Stimulated activated CD4-positive, alpha-beta T cell treated with anti-CD3 and anti-CD28 coated beads, Interleukin-12 subunit alpha, Interleukin-12 subunit beta, amount 100 ng/mL, for 24 hours (primary cell): Measurements from ENCODE around the gene SARM1.

Experiments
- DNase-seq, 2 experiments: peaks; one replicate each; pipeline ENCODE4 v3.0.0-alpha.2; 2020; ENCODE audit warnings: low read depth in 2 of 2

The SARM1 gene

GRCh38 chr17:28341516-28341915 is 30.0 kb upstream of the SARM1 start:
- DNase-seq: no peak

- DNase-seq: no peak
These were observed 29.2 kb upstream of the SARM1 start for GRCh38 chr17:28342313-28342712.

- no peak for DNase-seq
These were observed 28.0 kb upstream of the SARM1 start for GRCh38 chr17:28343491-28343932.

- no peak for DNase-seq
These were observed 27.5 kb upstream of the SARM1 start for GRCh38 chr17:28344011-28344410.

GRCh38 chr17:28344435-28344901 is 27.0 kb upstream of the SARM1 start:
- DNase-seq: no peak

GRCh38 chr17:28345419-28346198 is 25.9 kb upstream of the SARM1 start:
- DNase-seq: no peak

- no peak for DNase-seq
These were observed 25.3 kb upstream of the SARM1 start for GRCh38 chr17:28346199-28346580.

- no peak for DNase-seq
These were observed 24.7 kb upstream of the SARM1 start for GRCh38 chr17:28346746-28347246.

GRCh38 chr17:28347261-28347891 is 24.1 kb upstream of the SARM1 start:
- DNase-seq: no peak

- DNase-seq: no peak
These were observed 22.5 kb upstream of the SARM1 start for GRCh38 chr17:28348979-28349378.

GRCh38 chr17:28350271-28350670 is 21.2 kb upstream of the SARM1 start:
- no peak for DNase-seq

GRCh38 chr17:28357061-28357900 is 14.2 kb upstream of the SARM1 start, which contains the start of gene POLDIP2:
TSS of gene POLDIP2 (minus strand) at chr17:28357527. CDS start at chr17:28357448, 79 bp downstream.
- DNase-seq: peak; percentile 91 to 93

- no peak for DNase-seq
These were observed 13.6 kb upstream of the SARM1 start for GRCh38 chr17:28357901-28358197.

GRCh38 chr17:28363186-28363585 is 8.3 kb upstream of the SARM1 start:
- no peak for DNase-seq

- no peak for DNase-seq
These were observed 7.5 kb upstream of the SARM1 start for GRCh38 chr17:28363776-28364650.

GRCh38 chr17:28364665-28365363 is 6.7 kb upstream of the SARM1 start, which contains the start of gene SEBOX:
TSS of gene SEBOX (minus strand) at chr17:28365199. CDS start at chr17:28365151, 48 bp downstream.
- DNase-seq: no peak

- DNase-seq: no peak
These were observed 6.0 kb upstream of the SARM1 start for GRCh38 chr17:28365487-28365886.

GRCh38 chr17:28366605-28367004 is 4.9 kb upstream of the SARM1 start:
- DNase-seq: no peak

- no peak for DNase-seq
These were observed 3.7 kb upstream of the SARM1 start for GRCh38 chr17:28367641-28368305.

- no peak for DNase-seq
These were observed 3.1 kb upstream of the SARM1 start for GRCh38 chr17:28368306-28368831.
